HepG2 (cell line): ENCODE data around the gene CBLB.

Source experiments
- E2F5 ChIP-seq: sonication (generic); formaldehyde crosslinking; conservative IDR thresholded peaks from 2 replicates; pipeline ENCODE4 v1.4.0; 2020; ENCODE audit warnings: missing genetic modification reagents
- EZH2 ChIP-seq: conservative IDR thresholded peaks from 2 replicates; pipeline ENCODE4 v1.6.1; 2012; ENCODE audit warnings: mild to moderate bottlenecking, low read depth, low read length, moderate library complexity
- GTF2F1 ChIP-seq: fragments of 150-350 bp; IDR thresholded peaks from 2 replicates; pipeline ENCODE4 v1.6.1; 2014; ENCODE audit warnings: low read length
- MLXIP ChIP-seq: sonication (generic); formaldehyde crosslinking; IDR thresholded peaks from 2 replicates; pipeline ENCODE4 v1.9.0; 2021; ENCODE audit warnings: missing genetic modification reagents, borderline replicate concordance
- MXI1 ChIP-seq: IDR thresholded peaks from 3 replicates; pipeline ENCODE4 v1.6.1; 2012; ENCODE audit warnings: low read depth, low read length, inconsistent platforms, borderline replicate concordance
- POLR2AphosphoS5 ChIP-seq: IDR thresholded peaks from 2 replicates; pipeline ENCODE4 v1.6.1; 2012; ENCODE audit warnings: low read depth, low read length
- RFX5 ChIP-seq: IDR thresholded peaks from 2 replicates; pipeline ENCODE4 v1.6.1; 2011; ENCODE audit warnings: low read depth, low read length, improper control_type of control experiment
- ZNF644 ChIP-seq: IDR thresholded peaks from 2 replicates; pipeline ENCODE4 v1.6.1; 2016; ENCODE audit warnings: low read depth

GRCh38 chr3:105764378-105765307 is 104.2 kb downstream of the CBLB start:
- TF ChIP-seq RFX5 (no peak), MXI1 (no peak), EZH2 (no peak), E2F5 (no peak), GTF2F1 (no peak), ZNF644 (CRISPR knock-in tag) (no peak), MLXIP (CRISPR knock-in tag) (no peak), POLR2AphosphoS5 (no peak)
